Measurements from ENCODE around the gene SEPTIN5. TPM values are rescaled to one million over a fixed set of nuclear protein-coding genes. Genes with fewer than 3 reads are reported as not detected.
A peak's percentile ranks its signal among the peaks of the same experiment; 100 is the strongest.

The SEPTIN5 gene
- polyA plus RNA-seq, 1 of the 3 experiments (the other 2 are of a cell fraction): 14.0 TPM

DNA sequence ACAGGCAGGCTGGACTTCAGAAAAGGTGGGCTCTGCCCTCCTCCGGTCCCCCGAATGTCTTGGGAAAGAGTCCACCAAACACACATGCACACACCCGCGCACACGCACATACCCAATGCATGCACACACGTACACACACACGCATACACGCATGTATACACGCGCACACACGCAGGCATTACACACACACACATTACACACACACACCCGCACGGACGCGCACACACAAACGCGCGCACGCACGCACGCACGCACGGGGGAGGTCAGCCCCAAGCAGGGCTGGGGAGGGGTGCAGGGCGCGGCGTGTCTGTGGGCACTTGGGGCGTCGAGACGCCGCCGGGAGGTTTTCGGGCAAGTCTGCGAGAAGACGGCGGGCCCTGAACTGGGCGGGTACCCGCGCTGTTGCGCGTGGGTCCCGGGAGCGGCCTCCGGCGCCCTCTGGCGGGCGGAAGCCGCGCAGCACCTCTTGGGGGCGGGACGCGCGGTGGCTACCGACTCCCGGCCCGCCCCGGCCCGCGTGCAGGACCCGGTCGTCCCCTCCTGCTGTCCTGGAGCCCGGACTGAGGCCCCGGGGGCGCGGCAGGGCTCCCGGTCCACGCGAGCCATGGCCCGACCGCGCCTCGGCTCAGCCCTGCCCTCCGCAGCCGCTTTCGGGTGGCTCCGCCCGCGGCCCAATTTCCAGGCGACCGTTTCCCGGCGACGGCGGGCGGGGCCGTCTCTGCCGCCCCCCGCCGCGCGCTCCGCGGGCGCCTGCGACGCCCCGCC lies 3.6 kb downstream of the SEPTIN5 start:
- Histone ChIP-seq H2AFZ (ENCODE audit: low read depth) (peak overlapping the region; percentile 76; the same call in 1 of the 2 replicates), H3K4me3 (ENCODE audit: low read depth in 2 of 2, low read length in 1 of 2) (peak overlapping the region; percentile 62 to 67), H3K79me2 (ENCODE audit: insufficient read depth) (no peaks in the 10 kb centered on the region), H3K9me3 (no peaks in the 10 kb centered on the region), H3K9ac (peak overlapping the region; percentile 43; the same call in 1 of the 2 replicates), H3K4me2 (peak overlapping the region; percentile 81), H3K36me3 (replicated peaks in 1 of 2; ENCODE audit: control insufficient read depth in 1 of 2, insufficient read depth in 2 of 2, low read length in 1 of 2) (peaks cover 0 to 5% of the 10 kb centered on the region in 2 experiments), H4K20me1 (ENCODE audit: insufficient read depth) (no peaks in the 10 kb centered on the region), H3K9me2 (no peaks in the 10 kb centered on the region), H3K27ac (ENCODE audit: low read depth in 2 of 2, low read length in 1 of 2) (peak overlapping the region in 1 of 2 experiments; percentile 56; a peak in 1 of 4 replicates), H3F3A (replicated peaks; ENCODE audit: insufficient read depth) (no peaks in the 10 kb centered on the region), H3K4me1 (ENCODE audit: control insufficient read depth in 1 of 2, insufficient read depth in 2 of 2, low read depth in 1 of 2, low read length in 1 of 2) (peaks cover 0 to 42% of the 10 kb centered on the region in 2 experiments; a peak in 1 of 4 replicates), H3K27me3 (ENCODE audit: insufficient read depth) (no peaks in the 10 kb centered on the region)
- WGBS (ENCODE audit: low lambda C conversion rate): 76% methylated on average over 20 of the region's 96 CpGs
- TF ChIP-seq MEF2A (IDR thresholded peaks at IDR 0.05; ENCODE audit: borderline replicate concordance, low read depth) (no peak), NRF1 (IDR thresholded peaks at IDR 0.05; ENCODE audit: low read depth, low read length) (peak; percentile 26; the same call in 1 of the 2 replicates), TEAD4 (IDR thresholded peaks at IDR 0.05; ENCODE audit: borderline replicate concordance, insufficient read depth) (no peak), FOXJ3 (CRISPR knock-in tag; IDR thresholded peaks at IDR 0.05) (no peak), RFX5 (IDR thresholded peaks at IDR 0.05; ENCODE audit: low read length) (no peak), EZH2phosphoT487 (IDR thresholded peaks at IDR 0.05; ENCODE audit: borderline replicate concordance, low read depth) (no peak), MXI1 (IDR thresholded peaks at IDR 0.05; ENCODE audit: low read depth, low read length) (peak; percentile 56; the same call in 1 of the 2 replicates), RCOR1 (IDR thresholded peaks at IDR 0.05; ENCODE audit: low read length) (no peak), RAD21 (IDR thresholded peaks at IDR 0.05; ENCODE audit: low read length) (peak; percentile 75), SIN3A (IDR thresholded peaks at IDR 0.05; ENCODE audit: borderline replicate concordance, low read depth, low read length) (no peak), FOXM1 (IDR thresholded peaks at IDR 0.05; ENCODE audit: low read depth) (no peak), NFIC (IDR thresholded peaks at IDR 0.05; ENCODE audit: borderline replicate concordance) (no peak), SMC3 (IDR thresholded peaks at IDR 0.05; ENCODE audit: low read depth, low read length) (peak; percentile 69), GATA2 (CRISPR knock-in tag; IDR thresholded peaks at IDR 0.05) (0 out of 2 replicates have a peak, but pooled peaks have one; percentile 11), POLR2AphosphoS5 (IDR thresholded peaks at IDR 0.05; ENCODE audit: low read depth, low read length) (no peak), GABPA (IDR thresholded peaks at IDR 0.05; ENCODE audit: low read depth) (no peak), TCF12 (IDR thresholded peaks at IDR 0.05) (no peak)
- TF ChIP-seq, protein P1, sequence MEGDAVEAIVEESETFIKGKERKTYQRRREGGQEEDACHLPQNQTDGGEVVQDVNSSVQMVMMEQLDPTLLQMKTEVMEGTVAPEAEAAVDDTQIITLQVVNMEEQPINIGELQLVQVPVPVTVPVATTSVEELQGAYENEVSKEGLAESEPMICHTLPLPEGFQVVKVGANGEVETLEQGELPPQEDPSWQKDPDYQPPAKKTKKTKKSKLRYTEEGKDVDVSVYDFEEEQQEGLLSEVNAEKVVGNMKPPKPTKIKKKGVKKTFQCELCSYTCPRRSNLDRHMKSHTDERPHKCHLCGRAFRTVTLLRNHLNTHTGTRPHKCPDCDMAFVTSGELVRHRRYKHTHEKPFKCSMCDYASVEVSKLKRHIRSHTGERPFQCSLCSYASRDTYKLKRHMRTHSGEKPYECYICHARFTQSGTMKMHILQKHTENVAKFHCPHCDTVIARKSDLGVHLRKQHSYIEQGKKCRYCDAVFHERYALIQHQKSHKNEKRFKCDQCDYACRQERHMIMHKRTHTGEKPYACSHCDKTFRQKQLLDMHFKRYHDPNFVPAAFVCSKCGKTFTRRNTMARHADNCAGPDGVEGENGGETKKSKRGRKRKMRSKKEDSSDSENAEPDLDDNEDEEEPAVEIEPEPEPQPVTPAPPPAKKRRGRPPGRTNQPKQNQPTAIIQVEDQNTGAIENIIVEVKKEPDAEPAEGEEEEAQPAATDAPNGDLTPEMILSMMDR (IDR thresholded peaks at IDR 0.05): peak; percentile 64
- TF ChIP-seq, protein P2, sequence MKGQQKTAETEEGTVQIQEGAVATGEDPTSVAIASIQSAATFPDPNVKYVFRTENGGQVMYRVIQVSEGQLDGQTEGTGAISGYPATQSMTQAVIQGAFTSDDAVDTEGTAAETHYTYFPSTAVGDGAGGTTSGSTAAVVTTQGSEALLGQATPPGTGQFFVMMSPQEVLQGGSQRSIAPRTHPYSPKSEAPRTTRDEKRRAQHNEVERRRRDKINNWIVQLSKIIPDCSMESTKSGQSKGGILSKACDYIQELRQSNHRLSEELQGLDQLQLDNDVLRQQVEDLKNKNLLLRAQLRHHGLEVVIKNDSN (IDR thresholded peaks at IDR 0.05; ENCODE audit: borderline replicate concordance, low read depth): no peak
- TF ChIP-seq, protein P3, sequence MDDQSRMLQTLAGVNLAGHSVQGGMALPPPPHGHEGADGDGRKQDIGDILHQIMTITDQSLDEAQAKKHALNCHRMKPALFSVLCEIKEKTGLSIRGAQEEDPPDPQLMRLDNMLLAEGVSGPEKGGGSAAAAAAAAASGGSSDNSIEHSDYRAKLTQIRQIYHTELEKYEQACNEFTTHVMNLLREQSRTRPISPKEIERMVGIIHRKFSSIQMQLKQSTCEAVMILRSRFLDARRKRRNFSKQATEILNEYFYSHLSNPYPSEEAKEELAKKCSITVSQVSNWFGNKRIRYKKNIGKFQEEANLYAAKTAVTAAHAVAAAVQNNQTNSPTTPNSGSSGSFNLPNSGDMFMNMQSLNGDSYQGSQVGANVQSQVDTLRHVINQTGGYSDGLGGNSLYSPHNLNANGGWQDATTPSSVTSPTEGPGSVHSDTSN (IDR thresholded peaks at IDR 0.05): no peak
- TF ChIP-seq, protein P4, sequence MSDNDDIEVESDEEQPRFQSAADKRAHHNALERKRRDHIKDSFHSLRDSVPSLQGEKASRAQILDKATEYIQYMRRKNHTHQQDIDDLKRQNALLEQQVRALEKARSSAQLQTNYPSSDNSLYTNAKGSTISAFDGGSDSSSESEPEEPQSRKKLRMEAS (IDR thresholded peaks at IDR 0.05; ENCODE audit: low read depth): peak; percentile 43; the same call in 1 of the 2 replicates
- ChIA-PET POLR2A (interaction anchor here (1.0 to 1.1 kb wide), 2 partner anchors 21 to 54 kb away, joined by 3 read pairs; no protein-coding TSS in a partner anchor), CTCF (interaction anchor here (0.6 to 3.9 kb wide), 24 partner anchors 12 to 216 kb away, joined by 3 to 30 read pairs (median 4); no protein-coding TSS in a partner anchor)
- DNase-seq: peak; percentile 97
